Natural killer cell (primary cell): ENCODE measurements around the gene ZNF850. TPM values are rescaled to one million over a fixed set of nuclear protein-coding genes. Genes with fewer than 3 reads are reported as not detected.

ENCODE experiments used
- ATAC-seq, 3 donors: fragments of 150-1000 bp in 2 of 3; fragments of 200-7000 bp in 1 of 3; cut with Tn5 transposase; 1 replicate in 1 of 3; 2 replicates in 2 of 3; pipeline ENCODE4 v1.10.0; 2021; ENCODE audit warnings: mild to moderate bottlenecking in 2 of 3, moderate library complexity in 2 of 3
- DNase-seq, 2 donors: peaks; one replicate each; pipeline versions ENCODE4 v3.0.0 to v3.0.0-alpha.2; 2013 to 2021; ENCODE audit warnings: mixed read lengths in 1 of 2
- H3K27ac ChIP-seq: one replicate; pipeline ENCODE4 v1.5.1; 2013; ENCODE audit warnings: mild to moderate bottlenecking, low read length
- H3K27me3 ChIP-seq: one replicate; pipeline ENCODE4 v1.6.1; 2013; ENCODE audit warnings: low read length; ENCODE audit not compliant: control insufficient read depth, insufficient read depth
- H3K36me3 ChIP-seq: one replicate; pipeline ENCODE4 v1.6.1; 2013; ENCODE audit warnings: low read length; ENCODE audit not compliant: control insufficient read depth, insufficient read depth
- H3K4me1 ChIP-seq: one replicate; pipeline ENCODE4 v1.6.1; 2013; ENCODE audit warnings: low read length; ENCODE audit not compliant: control insufficient read depth, insufficient read depth
- H3K4me3 ChIP-seq: one replicate; pipeline ENCODE4 v1.5.1; 2013; ENCODE audit warnings: low read length
- H3K9me3 ChIP-seq: one replicate; pipeline ENCODE4 v1.6.1; 2013; ENCODE audit warnings: low read length; ENCODE audit not compliant: control insufficient read depth, insufficient read depth
- H3K27ac Mint-ChIP-seq, 2 donors: one replicate each; pipeline ENCODE4 v1.8.0; 2022; ENCODE audit warnings: mild to moderate bottlenecking in 2 of 2, mixed read lengths in 2 of 2, moderate library complexity in 1 of 2
- H3K27me3 Mint-ChIP-seq, 2 donors: one replicate each; pipeline ENCODE4 v1.8.0; 2022; ENCODE audit warnings: low read depth in 2 of 2, mixed read lengths in 2 of 2
- H3K36me3 Mint-ChIP-seq: one replicate; pipeline ENCODE4 v1.8.0; 2022; ENCODE audit warnings: mixed read lengths
- H3K4me1 Mint-ChIP-seq, 2 donors: one replicate each; pipeline ENCODE4 v1.8.0; 2022; ENCODE audit warnings: mixed read lengths in 2 of 2
- H3K4me3 Mint-ChIP-seq: one replicate; pipeline ENCODE4 v1.8.0; 2022; ENCODE audit warnings: mild to moderate bottlenecking, moderate library complexity, mixed read lengths
- H3K9me3 Mint-ChIP-seq, 2 donors: one replicate each; pipeline ENCODE4 v1.8.0; 2022; ENCODE audit warnings: mixed read lengths in 2 of 2
- CTCF ChIP-seq: fragments of 200-600 bp; IDR thresholded peaks from one replicate; pipeline ENCODE4 v1.8.0; 2022; ENCODE audit warnings: antibody characterized with exemption
- WGBS: methylation state at CpG from one replicate; pipeline ENCODE4 v1.1.7; 2013; ENCODE audit warnings: missing lambda C conversion rate; ENCODE audit not compliant: insufficient coverage; 5-methylcytosine and 5-hydroxymethylcytosine counted together
- intact Hi-C: fragments of 100-400 bp; cut with micrococcal nuclease; formaldehyde crosslinking; loops from one replicate; pipeline ENCODE4 v1.14.2; 2022
- total RNA-seq, 4 donors: library from RNA; stranded (reverse); fragments of 120-200 nt in 1 of 4; gene quantifications; one replicate each; pipeline versions ENCODE4 v1.2.3 to v1.2.4, GENCODE V29; 2013 to 2022

ZNF850 gene
- total RNA-seq, 3 donors from 2014 or later (not counting 1 experiment from before 2014, with no cell fraction given), result 1.7 to 4.3 (median 4.2) TPM

DNA sequence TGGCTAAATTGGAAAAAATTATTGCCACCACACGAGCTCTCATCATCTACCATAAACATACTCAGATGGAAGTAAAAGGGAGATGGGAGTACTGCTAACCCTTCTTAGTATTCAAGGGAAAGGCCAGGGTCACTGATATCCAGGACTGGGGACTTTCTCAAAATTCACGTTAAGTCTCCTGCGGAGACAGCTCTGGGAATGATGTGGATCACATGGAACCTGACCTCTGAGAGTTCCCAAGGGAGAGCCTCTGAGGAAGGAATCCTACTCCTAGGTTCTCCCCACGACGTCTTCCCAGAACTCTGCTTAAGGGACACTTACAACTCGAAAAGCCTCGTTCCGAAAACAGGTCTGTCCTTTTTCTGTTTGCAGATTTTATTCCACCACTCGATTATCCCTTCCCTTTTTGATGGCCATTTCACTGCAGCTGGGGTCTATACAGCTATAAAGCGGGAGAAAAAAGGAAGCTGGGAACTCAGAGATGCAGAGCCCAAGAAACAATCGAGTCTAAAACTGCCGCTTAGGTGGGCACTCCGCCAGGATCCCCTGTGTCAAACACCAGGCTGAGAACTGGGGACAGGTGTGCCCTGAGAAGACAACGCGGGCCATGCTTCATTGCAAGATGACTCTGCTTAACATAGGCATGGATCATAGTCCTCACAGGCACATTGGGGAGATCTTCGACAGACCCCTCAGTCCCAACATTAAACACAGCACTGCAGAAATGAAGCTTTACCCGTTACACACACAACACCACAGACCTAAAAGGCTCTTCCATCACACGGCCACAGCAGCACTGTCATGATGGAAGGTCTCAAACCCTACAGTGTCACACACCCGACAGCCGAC, 86.0 kb downstream of the ZNF850 start:
- Histone ChIP-seq H3K36me3 (peaks cover 13% of the 10 kb centered on the region), H3K9me3 (no peaks in the 10 kb centered on the region), H3K27ac (peak overlapping the region; percentile 80), H3K27me3 (no peaks in the 10 kb centered on the region), H3K4me1 (peaks cover 18% of the 10 kb centered on the region), H3K4me3 (peak overlapping the region; percentile 90)
- H3K36me3 Mint-ChIP-seq, result peaks cover 20% of the 10 kb centered on the region
- peaks cover 28 to 39% of the 10 kb centered on the region in 2 donors for H3K4me1 Mint-ChIP-seq
- peak overlapping the region; percentile 98 for H3K4me3 Mint-ChIP-seq
- no peak for TF ChIP-seq CTCF
- no peaks in the 10 kb centered on the region for H3K27me3 Mint-ChIP-seq
- WGBS, result 22% methylated on average over 19 of the region's 20 CpGs
- DNase-seq (no peak), ATAC-seq (peak in 2 of 3 donors; percentile 23 to 33)
- intact Hi-C loops, result loop anchor here (2.0 to 10.0 kb wide), 5 partner anchors 20 to 312 kb away; partner anchors contain the start of genes ZFP14, ZNF382, ZNF461 and ZNF566
- peaks cover 0 to 2% of the 10 kb centered on the region in 2 donors for H3K9me3 Mint-ChIP-seq
- peak overlapping the region; percentile 93 to 99 for H3K27ac Mint-ChIP-seq

- 86% methylated on average over 1 of the region's 2 CpGs for WGBS
- Histone ChIP-seq H3K9me3 (no peaks in the 10 kb centered on the region), H3K27me3 (no peaks in the 10 kb centered on the region), H3K4me3 (no peak overlapping the region), H3K4me1 (peaks cover 18% of the 10 kb centered on the region), H3K27ac (no peak overlapping the region), H3K36me3 (peaks cover 9% of the 10 kb centered on the region)
- Mint-ChIP-seq H3K4me1 (peaks cover 28 to 39% of the 10 kb centered on the region in 2 donors), H3K9me3 (peaks cover 0 to 2% of the 10 kb centered on the region in 2 donors), H3K36me3 (peaks cover 18% of the 10 kb centered on the region), H3K4me3 (peak overlapping the region; percentile 98), H3K27ac (peak overlapping the region; percentile 93 to 99), H3K27me3 (no peaks in the 10 kb centered on the region)
- ATAC-seq (no peak), DNase-seq (no peak)
- no peak for TF ChIP-seq CTCF
- intact Hi-C loops, result loop anchor here (2.0 to 10.0 kb wide), 5 partner anchors 19 to 311 kb away; partner anchors contain the start of genes ZFP14, ZNF382, ZNF461 and ZNF566
These were observed 86.8 kb downstream of the ZNF850 start for GRCh38 chr19:36685835-36686234.

DNA sequence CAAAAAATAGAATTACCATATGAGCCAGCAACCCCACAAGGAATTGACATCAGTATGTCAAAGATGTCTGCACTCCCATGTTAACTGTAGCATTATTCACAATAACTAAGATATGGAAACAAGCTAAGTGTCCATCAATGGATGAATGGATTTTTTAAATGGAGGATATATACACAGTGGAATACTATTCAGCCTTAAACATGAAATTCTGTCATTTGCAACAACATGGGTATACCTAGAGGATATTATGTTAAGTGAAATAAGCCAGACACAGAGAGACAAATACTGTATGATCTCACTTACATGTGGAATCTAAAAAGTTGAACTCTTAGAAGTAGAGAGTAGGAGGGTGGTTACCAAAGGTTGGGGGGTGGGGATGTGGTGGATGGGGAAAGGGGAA, 93.2 kb downstream of the ZNF850 start:
- TF ChIP-seq CTCF, result no peak
- no peaks in the 10 kb centered on the region for H3K4me1 ChIP-seq
- Mint-ChIP-seq H3K27me3 (no peaks in the 10 kb centered on the region), H3K4me1 (peaks cover 0 to 6% of the 10 kb centered on the region in 2 donors), H3K9me3 (no peaks in the 10 kb centered on the region), H3K27ac (no peak overlapping the region), H3K4me3 (no peak overlapping the region), H3K36me3 (peaks cover 18% of the 10 kb centered on the region)
- no peak overlapping the region for H3K4me3 ChIP-seq
- ATAC-seq (no peak), DNase-seq (no peak)
- H3K9me3 ChIP-seq, result peaks cover 3% of the 10 kb centered on the region
- intact Hi-C loops, result no loop called here
- H3K27me3 ChIP-seq, result no peaks in the 10 kb centered on the region
- H3K27ac ChIP-seq, result no peak overlapping the region
- peaks cover 5% of the 10 kb centered on the region for H3K36me3 ChIP-seq
